NOMO-1 treated with dmso at 0.1 percent for 144 hours (cell line): ENCODE data around the gene TNKS2.
"Not testable (repeated sequence)": the region's sequence is repeated elsewhere in the genome, so short reads cannot be mapped to it uniquely, and the experiment has no call there.

ENCODE experiments used
- DNase-seq: peaks from one replicate; lab custom pipeline; 2025; ENCODE audit not compliant: unreplicated experiment; lab: John Stamatoyannopoulos, UW

TNKS2 gene

DNA sequence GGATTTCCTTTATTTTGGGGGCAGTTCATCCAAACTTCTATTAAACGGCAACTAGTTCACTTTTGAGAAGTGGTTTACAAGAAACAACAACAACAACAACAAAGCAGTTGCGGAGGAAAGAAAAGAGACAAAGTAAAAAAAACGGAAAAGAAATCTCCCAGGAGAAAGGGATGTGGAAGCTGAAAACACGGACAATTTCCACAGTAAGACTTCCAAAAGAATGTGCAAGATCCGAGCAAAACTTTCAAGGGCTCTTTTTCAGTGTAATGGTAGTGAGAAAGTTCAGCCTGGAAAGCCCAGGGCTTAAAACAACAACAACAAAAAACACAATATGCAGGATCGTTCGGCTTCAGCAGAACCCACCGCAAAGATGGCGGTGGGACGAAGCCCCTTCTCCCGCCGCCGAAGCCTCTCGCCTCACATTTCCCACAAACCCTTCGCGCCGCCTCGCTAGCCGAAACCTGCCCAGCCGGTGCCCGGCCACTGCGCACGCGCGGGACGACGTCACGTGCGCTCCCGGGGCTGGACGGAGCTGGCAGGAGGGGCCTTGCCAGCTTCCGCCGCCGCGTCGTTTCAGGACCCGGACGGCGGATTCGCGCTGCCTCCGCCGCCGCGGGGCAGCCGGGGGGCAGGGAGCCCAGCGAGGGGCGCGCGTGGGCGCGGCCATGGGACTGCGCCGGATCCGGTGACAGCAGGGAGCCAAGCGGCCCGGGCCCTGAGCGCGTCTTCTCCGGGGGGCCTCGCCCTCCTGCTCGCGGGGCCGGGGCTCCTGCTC, at the start of gene TNKS2:
TSS of gene TNKS2 (plus strand) at position 553 of the 775 bp plus-strand sequence. CDS start 265 bp downstream, outside the sequence.
- peak; percentile 81 for DNase-seq

DNA sequence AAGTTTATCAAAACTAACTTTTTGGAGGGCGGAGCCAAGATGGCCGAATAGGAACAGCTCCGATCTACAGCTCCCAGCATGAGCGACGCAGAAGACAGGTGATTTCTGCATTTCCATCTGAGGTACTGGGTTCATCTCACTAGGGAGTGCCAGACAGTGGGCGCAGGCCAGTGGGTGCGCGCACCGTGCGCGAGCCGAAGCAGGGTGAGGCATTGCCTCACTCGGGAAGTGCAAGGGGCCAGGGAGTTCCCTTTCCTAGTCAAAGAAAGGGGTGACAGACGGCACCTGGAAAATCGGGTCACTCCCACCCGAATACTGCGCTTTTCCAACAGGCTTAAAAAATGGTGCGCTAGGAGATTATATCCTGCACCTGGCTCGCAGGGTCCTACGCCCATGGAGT, 48.6 kb upstream of the TNKS2 start:
- not testable (repeated sequence) for DNase-seq

DNA sequence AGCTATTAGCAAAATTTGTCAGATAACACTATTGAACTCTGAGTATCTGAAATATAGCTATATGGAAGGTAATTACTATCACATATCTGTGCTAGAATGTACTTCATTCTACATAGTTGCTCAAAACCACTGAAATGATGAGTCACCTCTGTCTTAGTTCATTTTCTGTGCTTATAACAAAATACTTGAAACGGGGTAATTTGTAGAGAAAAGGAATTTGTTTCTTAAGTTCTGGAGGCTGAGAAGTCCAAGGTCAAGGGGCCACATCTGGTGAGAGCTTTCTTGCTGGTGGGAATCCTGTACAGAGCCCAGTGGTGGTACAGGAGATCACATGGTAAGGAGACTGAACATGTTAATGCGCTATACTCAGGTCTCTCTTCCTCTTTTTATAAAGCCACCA, 41.9 kb upstream of the TNKS2 start:
- DNase-seq, result peak; percentile 6

DNA sequence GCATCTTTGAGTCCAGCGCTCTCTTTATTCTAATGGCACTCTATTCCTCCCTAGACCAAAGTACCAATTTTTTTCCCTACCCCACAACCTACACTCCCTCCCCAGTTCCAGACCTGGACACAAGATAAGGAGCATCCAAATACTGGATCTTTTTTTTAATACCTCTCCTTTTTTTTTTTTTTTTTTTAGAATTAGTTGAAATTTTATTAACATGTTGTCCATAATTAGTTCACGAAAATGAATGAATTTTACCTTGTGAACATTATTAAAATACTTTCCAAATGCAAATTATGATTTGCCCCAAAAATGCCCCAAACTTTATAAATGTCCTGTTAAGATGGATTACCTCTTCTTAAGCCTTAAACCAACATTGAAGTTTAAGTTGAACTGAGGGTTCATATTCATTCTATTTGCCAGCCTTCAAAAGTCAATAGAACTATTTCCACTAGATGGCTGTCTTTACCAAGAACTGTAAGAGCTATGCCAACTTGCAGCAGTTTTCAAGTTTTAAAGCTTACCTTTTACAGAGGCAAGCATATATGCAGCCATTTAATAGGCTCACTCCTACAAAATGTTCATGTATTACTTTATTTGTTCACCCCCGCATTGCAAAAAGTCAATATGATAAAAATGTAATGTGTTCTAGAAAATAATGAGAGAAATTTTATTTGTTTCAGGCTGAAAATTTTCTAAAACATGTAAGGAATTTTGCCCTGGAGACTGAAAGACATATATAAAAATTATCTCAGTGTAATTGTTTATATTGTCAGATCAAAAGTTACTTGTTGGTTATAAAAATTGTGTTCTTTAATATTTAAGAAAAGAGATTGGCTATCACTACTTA, 39.7 kb upstream of the TNKS2 start:
- peak; percentile 23 for DNase-seq

DNA sequence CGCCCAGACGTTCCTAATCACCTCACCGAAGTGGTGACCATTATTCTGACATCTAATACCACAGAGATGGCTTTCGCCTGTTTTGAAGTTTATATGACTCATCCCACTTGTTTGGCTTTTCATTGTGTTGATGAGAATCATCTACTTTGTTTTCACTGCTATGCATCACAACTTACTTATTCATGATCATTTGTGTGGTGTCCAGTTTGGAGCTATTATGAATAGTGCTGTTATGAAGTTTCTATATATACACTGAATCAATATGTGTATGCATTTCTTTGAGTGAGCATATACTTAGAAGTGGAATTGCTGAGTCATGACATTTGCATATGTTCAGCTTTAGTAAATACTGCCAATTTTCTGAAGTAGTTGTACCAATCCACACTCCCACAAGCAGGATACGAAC, 38.6 kb upstream of the TNKS2 start:
- DNase-seq, result no peak

DNA sequence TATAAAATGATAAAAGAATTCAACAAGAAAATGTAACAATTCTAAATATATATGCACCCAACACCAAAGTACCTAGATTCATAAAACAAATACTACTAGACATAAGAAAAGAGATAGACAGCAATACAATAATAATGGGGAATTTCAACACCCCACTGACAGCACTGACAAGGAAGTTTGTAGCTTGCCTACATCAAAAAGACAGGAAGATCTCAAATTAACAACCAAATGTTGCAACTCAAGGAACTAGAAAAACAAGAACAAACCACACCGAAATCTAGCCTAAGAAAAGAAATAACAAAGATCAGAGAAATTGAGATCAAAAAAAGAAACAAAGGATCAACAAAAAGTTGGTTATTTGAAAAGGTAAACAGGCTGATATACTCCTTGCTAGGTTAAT, 36.5 kb upstream of the TNKS2 start:
- peak; percentile 19 for DNase-seq

DNA sequence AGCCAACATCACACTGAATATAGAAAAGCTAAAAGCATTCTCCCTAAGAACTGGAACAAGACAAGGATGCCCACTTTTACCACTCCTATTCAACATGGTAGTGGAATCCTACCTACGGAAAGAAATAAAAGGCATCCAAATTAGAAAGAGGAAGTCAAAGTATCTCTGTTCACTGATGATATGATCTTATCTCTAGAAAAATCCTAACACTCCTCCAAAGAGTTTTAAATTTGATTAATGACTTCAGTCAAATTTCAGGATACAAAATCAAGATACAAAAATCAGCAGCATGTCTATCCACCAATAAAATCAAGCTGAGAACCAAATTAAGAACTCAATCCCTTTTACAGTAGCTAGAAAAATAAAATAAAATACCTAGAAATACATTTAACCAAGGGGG, 35.3 kb upstream of the TNKS2 start:
- DNase-seq, result no peak

DNA sequence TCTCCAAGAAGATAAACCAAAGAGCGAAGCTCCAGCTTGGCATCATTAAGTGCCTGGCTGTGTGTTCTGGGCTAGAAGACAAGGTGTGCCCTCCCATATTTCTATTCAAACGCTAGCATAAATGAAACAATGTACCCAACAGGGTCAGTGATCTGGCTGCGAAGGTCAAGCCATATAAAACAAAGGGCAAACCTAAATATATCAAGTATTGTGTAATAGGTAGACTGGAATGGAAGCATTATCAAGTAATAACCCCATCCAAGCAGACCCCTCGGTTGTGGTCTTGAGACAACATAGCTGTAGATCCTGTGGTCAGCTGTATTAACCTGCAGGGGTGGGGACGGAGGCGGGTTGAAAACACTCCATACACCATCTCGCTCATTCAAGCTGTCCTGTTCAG, 31.6 kb upstream of the TNKS2 start:
- no peak for DNase-seq

DNA sequence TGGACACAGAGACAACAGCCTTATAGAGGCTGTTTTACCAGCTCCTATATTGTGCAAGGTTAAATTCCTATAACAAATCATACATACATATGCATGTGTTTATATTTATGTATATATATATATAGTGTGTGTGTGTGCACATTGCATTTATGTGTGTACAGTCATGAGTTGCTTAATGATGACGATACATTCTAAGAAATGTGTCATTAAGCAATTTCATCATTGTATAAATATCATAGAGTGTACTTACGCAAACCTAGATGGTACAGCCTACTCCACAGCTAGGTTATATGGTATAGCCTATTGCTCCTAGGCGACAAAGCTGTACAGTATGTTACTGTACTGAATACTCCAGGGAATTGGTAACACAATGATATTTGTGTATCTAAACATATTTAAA, 30.1 kb upstream of the TNKS2 start:
- no peak for DNase-seq

DNA sequence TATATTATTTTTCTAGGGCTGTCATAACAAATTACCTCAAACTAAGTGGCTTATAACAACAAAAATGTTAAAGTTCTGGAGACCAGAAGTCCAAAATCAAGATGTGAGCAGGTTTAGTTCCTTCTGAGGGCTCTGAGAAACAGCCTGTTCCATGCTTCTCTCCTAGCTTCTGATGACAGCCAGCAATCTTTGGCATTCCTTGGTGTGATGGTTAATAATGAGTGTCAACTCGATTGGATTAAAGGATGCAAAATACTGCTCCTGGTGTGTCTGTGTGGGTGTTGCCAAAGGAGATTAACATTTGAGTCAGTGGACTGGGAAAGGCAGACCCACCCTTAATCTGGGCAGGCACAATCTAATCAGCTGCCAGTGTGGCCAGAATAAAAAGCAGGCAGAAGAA, 26.3 kb upstream of the TNKS2 start:
- DNase-seq, result no peak

DNA sequence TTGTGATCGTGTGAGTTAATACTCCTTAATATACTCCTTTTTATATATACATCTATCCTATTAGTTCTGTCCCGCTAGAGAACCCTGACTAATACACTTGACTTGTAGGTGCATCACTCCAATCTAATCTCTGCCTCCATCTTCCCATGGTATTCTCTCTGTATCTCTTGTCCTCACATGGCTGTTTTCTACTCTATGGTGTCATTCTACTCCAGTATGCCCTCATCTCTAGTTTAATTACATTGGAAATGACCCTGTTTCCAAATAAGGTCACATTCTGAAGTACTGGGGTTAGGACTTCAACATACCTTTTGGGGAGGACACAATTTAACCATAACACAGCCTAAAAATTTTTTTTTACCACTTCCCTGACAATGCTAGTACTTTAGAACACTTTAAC, 25.8 kb upstream of the TNKS2 start:
- no peak for DNase-seq

DNA sequence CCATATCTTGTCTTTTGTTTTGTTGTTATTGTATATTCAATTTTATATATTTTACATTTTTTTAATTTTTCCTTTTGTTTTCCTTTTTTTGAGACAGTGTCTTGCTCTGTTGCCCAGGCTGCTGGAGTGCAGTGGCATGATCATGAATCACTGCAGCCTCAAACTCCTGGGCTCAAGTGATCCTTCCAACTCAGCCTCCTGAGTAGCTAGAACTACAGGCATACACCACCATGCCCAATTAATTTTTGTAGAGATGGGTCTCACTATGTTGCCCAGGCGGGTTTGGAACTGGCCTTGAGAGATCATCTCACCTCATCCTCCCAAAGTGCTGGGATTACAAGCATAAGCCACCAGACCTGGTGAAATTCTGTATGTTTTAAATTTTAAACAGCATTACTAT, 25.4 kb upstream of the TNKS2 start:
- no peak for DNase-seq

DNA sequence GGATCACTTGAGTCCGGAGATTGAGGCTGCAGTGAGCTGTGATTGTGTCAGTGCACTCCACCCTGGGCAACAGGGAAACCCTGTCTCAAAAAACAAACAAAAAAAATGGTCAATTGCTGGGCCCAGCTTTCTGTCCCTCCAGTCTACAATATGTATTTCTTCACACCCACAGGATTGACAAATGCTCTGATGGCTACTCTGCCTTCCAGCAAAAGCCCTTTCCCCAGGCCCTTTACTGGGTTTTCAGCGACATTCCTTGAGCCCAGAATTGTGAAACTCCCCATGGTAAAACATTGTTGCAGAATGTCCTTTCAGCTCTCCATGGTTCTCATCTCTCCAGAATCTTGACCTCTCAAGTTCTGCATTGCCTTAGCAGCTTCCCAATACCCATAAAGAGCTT, 23.7 kb upstream of the TNKS2 start:
- DNase-seq, result no peak

DNA sequence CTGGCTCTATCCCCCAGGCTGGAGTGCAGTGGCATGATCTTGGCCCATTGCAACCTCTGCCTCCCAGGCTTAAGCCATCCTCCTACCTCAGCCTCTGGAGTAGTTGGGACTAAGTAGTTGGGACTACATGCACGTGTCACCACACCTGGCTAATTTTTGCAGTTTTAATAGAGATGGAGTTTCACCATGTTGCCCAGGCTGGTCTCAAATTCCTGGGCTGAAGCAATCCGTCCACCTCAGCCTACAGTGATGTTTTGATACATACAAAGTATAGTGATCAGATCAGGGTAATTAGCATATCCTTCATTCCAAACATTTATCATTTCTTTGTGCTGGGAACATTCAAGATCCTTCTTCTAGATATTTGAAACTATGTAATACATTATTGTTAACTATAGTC, 22.5 kb upstream of the TNKS2 start:
- DNase-seq, result no peak

DNA sequence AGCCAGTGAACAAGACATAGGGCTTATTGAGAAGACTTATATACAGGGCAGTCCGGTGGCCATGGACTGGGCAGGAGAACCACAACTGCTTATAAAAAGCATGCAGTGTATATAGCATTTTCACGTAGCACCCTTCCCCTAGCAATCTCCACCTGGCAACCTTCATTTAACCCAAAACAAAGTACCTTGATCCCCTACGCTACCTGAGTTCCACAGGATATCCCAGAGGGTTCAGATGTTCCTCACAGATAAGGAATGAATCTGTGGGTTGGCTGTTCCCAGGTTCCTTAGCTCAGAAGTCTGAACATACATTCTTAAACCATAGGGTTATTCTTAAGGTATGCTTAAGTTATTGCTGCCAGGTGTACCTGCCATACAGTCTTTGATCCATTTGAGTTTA, 22.0 kb upstream of the TNKS2 start:
- no peak for DNase-seq

DNA sequence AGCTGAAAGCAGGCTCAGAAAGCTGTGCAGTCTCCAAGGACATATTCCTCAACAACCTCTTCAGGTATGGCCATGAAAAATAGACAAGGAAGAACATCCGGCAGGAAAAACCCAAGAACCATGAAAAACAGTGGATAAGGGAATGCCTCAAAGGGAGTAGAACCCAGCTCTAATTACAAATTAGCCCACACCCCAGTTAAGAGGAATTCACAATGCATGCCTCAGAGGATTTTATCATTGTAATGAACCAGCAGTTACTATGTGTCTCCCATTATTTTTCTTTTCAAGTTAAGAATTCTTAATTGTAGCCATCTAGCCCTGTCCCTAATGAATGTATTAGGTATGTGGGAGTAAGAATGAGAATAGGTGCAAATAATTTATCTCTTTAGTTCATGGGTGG, 19.7 kb upstream of the TNKS2 start:
- DNase-seq, result no peak

DNA sequence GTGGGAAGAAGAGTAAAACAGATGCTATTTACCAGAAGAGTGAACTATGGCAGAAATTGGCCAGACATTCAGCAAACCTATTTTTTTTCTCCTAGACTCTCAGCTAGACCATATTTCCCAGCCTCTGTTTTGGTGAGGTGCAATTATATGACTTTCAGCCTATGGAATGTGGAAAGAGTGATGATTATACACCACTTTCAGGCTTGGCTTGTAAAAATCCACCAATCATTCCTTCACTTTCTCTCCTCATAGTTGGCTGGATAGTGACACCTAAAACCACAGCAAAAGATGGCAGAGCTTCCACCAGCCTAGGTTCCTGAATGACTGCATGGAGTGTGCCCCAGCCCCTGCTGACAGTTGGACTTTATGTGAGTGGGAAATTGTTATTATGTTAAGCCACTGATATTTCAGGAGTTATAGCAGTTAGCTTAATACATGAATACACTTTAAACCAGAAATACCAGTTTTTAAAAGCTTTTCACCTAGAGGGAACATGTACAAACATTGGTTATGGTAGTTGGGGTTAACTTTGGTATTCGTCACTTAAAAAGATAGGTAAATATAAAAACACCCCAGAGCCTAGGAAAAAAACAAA, 19.1 kb upstream of the TNKS2 start:
- no peak for DNase-seq

DNA sequence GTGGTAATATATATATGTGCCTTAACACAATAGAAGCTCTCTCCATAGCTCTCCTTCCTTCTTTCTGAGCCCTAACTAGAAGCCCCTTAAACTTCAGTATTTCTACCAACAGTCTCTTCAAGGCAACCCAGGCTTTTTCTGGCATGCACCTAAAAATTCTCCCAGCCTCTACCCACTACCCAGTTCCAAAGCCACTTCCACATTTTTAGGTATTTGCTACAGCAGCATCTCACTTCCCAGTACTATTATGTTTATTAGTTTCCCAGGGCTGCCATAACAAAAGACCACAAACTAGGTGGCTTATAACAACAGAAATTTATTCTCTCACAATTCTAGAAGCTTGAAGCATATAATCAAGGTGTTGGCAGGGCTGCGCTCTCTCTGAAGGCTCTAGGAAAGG, 15.7 kb upstream of the TNKS2 start:
- no peak for DNase-seq

DNA sequence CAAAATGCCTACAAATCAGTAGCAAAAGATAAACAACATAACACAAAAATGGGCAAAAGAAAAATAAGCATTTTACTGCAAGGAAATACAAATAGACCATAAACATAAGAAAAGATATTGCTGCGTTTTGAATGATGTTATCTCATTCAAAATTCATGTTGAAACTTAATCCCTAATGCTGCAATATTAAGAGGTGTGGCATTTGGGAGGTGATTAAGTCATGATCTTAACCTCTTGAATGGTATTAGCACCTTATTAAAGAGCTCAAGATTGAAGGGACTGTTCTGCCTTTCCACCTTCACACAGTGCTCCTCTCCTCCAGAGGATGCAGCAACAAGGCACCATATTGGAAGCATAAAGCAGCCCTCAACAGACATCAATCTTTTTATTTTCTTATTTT, 12.4 kb upstream of the TNKS2 start:
- no peak for DNase-seq

DNA sequence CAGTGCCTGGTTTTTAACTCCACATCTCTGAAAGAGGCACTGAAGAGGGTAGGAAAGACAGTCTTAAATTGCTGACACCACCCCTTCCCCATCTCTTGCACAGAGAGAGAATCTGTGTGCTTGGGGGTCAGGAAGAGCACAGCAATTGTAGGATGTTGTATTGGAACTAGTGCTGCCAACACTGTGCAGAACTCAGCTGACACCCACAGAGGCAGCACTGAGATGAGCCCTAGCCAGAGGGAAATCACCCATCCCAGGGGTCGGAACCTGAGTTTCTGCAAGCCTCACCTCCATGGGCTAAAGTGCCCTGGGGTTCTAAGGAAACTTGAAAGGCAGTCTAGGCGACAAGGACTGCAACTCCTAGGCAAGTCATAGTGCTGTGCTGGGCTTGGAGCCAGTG, 11.0 kb upstream of the TNKS2 start:
- no peak for DNase-seq

DNA sequence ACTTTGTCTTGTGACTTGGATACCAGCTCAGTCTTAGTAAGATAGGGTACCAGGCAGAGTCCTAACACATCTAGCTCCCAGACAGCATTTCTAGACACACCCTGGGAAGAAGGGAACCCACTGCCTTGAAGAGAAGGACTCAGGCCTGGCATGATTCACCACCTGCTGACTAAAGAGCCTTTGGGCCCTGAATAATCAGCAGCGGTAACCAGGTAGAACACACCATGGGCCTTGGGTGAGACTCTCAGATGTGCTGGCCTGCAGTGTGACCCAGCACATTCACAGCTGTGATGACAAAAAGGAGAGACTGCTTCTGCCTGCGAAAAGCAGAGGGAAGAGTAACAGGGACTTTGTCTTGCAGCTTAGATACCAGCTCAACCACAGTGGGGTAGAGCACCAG, 10.4 kb upstream of the TNKS2 start:
- no peak for DNase-seq

DNA sequence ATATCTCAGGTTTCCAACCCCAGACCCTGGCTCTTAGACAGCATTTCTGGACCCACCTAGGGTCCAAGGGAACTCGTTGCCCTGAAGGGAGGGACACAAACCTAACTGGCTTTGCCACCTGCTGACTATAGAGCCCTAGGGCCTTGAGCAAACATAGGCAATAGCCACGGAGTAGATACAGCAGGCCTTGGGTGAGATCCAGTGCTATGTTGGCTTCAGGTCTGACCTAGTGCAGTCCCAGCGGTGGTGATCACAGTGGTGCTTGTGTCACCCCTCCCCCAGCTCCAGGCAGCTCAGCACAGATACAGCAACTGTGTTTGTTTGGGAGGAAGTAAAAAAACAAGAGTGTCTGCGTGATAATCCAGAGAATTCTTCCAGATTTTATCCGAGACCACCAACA, 9.7 kb upstream of the TNKS2 start:
- DNase-seq, result no peak
